NCI-H146 treated with DMSO at 0.1 percent for 48 hours (cell line): ENCODE measurements around the gene RHBDL3.
"Not testable (repeated sequence)": the region's sequence is repeated elsewhere in the genome, so short reads cannot be mapped to it uniquely, and the experiment has no call there.

Source experiments
- DNase-seq: peaks from one replicate; lab custom pipeline; 2025; ENCODE audit not compliant: unreplicated experiment; lab: John Stamatoyannopoulos, UW

Gene RHBDL3

DNA sequence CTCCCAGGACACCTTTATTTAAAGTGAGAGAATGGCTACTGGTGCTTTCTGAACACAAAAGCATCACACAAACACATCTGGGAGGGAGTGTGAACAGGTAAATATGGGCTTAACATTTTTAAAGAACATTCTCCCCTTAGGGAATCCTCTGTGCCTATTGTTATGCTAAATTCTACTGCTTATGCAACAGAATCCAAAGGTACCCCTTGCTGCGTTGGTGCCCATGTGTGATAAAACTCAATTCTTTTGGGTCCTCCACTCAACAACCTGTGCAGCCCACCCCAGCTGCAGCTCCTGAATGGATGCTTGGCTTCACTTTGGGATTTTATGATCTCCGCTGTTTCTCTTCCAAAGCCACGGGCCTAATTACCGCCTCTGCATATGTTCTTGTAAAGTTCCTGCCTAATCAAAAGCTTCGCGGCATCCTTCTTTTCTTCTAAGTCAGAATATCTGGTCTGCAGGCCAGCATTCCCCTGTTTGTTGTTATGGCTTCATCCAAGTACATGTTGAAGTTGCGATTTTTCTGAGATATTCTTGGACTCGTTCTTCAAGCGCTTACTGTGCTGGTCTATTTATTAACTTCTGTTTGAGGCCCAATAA lies 23.9 kb downstream of the RHBDL3 start:
- no peak for DNase-seq

DNA sequence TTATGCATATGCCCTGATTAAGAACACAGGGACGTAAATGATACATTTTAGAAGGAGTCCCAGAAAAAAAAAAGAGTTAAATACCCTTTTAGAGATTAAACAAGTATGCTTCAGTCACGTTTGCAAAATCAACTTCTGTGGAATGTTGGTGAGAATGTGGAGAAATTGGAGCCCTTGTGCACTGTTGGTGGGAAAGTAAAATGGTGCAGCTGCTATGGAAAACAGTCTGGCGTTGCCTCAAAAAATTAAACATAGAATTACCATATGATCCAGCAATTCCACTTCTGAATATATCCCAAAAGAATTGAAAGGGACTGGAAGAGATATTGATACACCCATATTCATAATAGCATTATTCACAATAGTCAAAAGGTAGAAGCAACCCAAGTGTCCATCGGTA lies 26.5 kb downstream of the RHBDL3 start:
- DNase-seq = no peak

DNA sequence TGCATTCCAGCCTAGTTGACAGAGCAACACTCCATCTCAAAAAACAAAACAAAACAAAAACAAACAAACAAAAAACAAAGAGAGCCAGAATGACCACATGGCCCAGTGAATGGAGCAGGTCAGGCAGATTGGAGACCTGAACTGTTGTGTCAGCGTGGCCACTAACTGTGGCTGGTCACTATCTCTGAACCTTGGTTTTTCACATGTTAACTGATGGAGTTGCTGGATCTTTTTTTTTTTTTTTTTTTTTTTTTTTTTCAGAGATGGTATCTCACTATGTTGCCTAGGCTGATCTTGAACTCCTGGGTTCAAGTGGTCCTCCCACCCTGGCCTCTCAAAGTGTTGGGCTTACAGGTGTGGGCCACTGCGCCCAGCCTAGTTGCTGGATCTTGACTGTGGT lies 31.8 kb downstream of the RHBDL3 start:
- no peak for DNase-seq

DNA sequence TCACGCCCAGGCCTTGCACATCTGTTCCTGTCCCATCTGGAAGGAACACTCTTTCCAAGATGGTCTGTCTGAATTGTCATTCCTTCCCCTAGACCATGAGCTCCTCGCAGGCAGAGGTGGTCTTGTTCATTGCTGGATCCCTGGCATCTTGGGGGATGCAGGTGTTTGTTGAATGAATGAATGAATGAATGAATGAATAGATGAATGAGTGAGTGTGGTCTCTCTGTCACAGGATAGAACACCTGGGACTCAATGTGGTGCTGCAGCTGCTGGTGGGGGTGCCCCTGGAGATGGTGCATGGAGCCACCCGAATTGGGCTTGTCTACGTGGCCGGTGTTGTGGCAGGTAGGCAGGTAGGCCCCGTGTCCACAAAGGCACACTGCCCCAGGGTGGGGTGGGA lies 32.2 kb downstream of the RHBDL3 start:
- no peak for DNase-seq

DNA sequence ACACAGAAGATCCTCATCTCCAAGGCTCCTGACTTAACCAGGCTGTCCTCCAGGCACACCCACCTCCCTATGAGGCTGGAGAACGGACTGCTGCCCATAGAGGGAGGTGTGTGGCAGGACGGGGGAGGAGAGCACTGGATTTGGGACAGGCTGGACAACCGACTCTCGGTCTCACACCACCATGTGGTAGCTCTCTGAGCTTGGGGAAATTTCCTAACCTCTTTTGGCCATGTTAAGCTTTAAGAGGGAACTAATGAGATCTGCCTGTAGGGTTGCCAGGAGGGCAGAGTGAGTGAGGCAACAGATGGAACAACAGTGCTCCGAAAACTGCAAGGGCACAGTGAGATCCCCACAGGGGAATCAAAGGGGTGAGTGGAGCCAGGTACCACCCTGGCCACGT lies 32.7 kb downstream of the RHBDL3 start:
- no peak for DNase-seq

DNA sequence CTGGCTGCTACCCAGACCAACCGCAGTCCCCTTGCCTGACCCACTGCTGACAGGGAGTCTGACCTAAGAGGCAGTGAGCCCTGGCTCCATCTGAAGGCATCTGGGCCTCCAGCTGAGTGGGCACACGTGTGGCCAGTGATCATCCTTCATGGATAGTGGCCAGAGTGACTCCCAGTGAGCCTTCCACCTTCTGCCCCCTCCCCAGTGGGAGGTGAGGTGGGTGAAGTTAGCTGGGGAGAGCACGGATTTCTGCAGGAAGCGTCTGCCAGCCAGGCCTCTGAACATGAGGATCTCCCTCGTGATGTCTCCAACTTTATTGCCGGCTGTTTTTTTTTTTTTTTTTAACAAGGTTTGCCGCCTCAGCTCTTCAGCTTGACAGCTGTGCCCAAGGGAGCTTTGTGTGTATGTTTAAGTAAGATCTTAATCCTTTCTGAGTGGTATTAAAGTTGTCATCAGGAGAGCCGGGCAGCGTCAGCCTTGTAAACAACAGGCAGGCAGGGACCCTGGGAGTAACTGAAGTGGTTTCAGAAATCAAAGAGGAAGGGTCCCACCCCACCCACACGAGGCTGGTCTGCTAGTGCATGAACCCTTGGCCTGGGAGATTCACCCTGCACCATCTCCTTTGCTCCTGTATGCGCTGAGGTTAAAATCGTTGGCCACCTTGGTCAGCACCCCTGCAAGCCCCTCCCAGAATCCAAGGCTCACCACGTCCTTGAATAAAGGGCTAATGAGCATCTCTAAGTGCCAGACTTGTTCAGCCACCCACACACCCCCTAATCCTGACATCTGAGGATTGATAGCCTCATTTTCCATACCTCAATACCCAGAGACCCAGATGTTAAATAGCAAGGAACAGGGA lies 33.3 kb downstream of the RHBDL3 start:
- DNase-seq = no peak

DNA sequence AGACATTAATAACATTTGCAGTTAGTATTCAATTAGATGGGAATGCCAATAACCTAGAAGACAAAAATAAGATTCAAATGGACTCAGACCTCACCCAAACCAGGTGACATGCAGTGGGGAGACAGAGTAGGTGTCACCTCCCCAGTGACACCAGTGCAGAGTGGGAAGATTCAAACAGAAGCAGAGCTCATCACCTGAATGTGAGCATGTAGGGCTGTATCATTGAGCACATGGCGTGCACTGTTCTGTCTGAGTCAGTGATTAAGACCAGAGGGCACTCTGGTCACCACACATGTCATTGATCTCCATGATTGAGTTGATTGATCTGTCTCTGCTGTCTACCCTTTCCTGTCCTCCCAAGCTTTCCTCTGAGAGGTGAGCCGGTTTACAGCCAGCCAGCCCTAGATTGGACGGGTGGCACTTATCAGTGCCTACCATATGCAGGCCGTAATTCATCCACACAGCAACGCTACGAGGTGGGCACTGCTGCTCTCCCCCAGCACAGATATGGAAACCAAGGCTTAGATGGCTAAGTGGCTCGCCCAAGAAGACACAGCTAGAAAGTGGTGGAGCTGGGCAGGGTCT lies 34.0 kb downstream of the RHBDL3 start:
- DNase-seq = no peak

DNA sequence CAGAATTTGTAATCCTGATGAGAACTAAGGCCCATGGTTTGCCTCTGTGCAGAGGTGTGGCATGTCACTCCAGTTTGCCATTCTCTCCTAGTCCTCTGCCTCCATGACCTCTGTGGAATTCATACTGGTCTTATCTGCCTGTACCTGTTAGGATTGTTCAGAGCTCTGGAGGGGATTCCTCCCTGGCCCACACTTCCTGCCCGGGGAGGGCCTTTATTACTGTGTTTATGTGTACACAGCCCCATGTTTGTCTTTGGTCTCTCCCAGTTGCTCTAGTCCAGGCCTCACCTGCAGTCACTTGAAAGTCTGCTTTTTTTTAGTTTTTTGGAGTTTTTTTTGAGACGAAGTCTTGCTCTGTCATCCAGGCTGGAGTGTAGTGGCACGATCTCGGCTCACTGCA lies 36.4 kb downstream of the RHBDL3 start:
- DNase-seq = peak; percentile 23

DNA sequence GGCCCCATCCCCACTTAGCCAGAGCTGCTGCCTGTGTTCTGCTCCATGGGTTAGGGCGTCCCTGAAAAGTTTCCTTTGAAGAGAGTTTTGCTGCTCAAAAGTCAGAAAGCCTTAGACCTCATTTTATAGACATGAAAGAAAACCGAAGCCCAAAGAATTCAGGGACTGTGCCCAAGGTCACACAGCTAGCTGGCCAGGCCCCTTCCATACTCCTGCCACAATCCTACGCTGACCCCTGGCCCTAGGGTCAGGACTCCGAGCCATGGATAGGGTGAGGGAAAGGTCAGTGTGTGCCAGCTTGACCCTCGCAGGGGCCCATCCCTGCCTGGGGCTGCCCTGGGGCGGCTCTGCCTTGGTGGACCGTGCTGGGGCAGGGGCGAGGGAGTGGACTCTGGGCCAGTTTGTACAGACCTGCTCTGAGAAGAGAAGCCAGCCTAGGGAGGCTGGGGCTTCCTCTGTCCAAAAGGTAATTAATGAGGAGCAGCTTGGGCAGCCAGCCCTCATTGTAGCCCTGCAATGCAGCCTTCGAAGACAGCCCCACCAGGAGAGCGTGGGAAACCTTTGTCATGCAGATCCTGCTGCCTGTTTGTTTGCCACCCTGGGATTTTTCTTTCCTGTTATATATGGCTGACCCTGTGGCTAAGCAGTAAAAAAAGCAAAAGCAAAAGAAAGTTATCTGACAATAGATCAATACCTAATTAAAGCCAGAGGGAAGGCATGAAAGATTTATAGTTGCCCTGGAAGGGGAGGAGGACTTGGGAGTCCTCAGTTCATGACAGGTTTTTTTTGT lies 37.4 kb downstream of the RHBDL3 start:
- peak; percentile 34 for DNase-seq

DNA sequence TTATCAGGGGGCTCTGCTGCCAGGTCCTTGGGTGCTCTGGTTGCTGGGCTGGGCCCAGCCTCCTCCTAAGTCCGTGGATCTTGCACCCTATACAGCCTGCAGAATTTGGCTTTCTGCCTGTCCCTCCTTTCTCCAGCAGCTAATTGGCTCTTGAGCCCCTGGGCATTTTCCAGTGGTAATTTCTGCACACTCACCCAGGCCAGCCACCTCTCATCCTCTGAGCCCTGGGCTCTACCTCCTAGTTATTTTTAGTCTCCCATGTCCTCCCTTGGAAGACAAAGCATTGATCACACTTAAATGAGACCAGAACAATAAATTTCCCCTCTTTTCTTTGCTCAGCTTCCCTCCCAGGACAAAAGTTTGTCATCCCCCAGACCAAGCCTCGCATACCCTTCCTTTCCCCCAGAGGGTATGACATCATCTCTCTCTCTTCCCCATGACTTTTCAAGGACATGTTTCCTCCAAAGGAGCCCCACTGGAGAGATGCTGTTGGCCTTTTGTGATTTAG lies 38.2 kb downstream of the RHBDL3 start:
- no peak for DNase-seq

DNA sequence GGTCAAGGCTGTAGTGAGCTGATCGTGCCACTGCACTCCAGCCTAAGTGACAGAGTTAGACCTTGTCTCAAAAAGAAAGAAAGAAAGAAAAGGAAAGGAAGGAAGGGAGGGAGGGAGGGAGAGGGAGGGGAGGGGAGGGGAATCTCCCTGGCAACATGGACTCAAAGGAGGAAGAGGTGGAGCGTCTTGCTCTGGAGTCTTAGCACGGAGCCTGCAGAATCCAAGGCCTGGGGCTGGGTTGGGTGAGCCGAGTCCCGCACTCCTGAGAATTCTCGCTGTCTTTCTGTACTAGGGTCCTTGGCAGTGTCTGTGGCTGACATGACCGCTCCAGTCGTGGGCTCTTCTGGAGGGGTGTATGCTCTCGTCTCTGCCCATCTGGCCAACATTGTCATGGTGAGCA lies 39.4 kb downstream of the RHBDL3 start:
- no peak for DNase-seq

DNA sequence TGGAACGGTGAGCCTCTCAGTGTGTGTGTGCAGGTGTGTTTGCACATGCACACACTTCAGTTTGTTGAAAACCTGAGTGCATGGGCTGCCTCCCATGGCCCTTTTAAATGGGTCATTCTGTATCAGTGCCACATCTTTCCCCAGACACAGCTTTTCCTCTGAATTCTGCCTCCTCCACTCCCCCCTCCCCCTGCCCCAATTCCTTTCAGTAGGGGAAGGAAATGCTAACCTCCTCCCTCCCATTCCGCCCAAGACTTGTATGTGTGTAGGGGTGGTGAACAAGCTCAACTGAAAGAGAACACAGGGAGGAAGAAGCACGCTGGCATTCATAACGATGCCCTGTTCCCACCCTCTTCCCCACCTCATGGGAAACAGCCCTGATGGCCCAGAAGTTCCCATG lies 42.0 kb downstream of the RHBDL3 start:
- no peak for DNase-seq

DNA sequence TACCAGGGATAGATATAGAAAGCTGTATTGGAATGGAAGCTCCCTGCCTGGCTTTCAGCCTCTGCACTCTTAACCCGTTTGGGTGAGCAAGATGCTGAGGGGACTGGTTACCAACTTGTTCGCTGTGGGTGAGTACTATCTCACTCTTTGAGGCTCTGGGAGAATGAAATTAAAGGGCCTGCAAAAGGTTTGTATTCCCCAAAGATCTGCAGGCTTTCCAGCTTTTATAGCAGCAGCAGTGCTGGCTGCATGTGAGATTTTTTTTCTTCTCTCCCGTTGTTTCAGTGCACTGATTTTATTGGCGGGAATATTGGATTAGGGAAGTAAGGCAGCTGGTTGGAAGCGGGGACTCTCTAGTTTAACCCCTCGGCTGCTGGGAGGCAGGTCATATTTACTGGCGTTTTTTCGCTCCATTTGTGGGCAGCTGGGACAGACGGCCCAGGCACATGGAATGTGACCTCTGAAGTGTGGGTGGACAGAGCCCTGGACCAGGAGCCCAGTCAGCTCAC lies 45.5 kb downstream of the RHBDL3 start:
- DNase-seq = no peak

DNA sequence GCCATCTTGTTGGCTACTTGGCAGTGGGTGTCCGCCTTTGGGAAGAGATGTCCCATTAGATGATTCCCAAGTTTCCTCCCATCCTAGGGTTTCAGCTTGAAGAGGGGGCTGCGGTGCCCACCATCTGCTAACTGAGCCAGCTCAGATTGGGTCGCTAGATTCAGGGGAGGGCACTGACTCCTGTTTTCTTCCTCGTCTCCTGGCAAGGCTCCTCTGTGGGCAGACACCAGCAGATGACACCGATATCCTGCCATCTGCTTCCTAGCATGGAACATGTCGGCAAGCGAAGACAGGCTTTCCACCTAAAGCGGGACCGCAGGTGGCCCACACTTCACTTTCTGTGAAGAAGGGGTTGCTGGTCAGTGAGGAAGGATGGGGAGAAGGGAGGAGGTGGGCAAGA lies 49.0 kb downstream of the RHBDL3 start:
- no peak for DNase-seq

DNA sequence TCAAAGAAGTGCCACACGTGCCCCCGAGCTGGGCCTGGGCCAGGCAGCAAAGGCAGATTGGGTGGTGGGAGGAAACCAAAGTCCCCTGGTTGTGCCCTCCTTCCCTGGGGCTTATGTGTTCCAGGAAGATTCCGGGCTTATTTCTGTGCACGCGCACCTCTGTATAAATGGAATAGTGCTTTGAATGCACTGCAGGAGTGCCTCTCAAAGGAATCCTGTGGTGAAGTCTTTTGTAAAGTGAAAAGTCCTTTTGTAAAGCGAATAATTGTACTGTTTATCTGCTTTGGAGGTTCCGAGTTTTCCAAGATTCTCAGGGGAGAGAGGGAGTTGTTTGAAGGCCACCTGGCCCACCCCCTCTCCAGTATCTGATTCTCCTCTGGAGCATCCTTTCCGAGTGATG lies 49.5 kb downstream of the RHBDL3 start:
- DNase-seq = peak; percentile 38

DNA sequence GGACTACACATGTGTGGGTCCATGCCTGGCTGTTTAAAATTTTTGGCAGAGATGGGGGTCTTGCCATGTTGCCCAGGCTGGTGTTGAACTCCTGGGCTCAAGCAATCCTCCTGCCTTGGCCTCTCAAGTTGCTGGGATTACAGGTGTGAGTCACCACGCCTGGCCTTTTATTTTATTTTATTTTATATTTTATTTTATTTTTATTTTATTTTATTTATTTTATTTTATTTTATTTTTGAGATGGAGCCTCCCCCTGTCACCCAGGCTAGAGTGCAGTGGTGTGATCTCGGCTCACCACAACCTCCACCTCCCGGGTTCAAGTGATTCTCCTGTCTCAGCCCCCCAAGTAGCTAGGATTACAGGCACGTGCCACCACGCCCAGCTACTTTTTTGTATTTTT lies 51.0 kb downstream of the RHBDL3 start:
- not testable (repeated sequence) for DNase-seq

DNA sequence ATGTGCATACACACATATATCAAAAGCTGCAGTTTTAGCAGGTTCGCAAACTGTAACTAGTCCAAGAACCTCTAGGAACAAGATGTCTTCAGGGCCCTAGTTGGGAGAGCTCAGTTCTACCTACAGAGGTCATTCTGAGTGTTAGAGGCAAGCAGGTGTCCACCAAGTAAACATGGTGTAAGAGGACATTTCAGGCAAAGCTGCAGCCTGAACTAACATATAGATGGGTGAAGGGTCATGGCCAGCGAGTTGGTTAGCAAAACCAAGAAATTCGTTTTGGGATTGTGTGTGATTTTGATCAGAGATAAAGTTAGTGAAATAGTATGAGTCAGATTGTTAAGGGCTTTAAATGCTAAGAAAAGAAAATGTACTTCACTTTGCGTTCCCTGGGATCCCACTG lies 51.7 kb downstream of the RHBDL3 start:
- no peak for DNase-seq

DNA sequence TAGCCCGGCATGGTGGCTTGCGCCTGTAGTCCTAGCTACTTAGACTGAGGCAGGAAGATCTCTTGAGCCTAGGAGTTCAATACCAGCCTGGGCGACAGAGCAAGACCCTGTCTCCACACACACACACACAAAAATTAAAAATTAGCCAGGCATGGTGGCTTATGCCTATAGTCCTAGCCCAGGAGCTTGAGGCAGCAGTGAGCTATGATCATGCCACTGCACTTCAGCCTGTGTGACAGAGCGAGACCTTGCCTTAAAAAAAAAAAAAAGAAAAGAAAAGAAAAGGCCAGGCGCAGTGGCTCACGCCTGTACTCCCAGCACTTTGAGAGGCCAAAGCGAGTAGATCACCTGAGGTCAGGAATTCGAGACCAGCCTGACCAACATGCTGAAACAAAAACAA lies 52.4 kb downstream of the RHBDL3 start:
- no peak for DNase-seq

DNA sequence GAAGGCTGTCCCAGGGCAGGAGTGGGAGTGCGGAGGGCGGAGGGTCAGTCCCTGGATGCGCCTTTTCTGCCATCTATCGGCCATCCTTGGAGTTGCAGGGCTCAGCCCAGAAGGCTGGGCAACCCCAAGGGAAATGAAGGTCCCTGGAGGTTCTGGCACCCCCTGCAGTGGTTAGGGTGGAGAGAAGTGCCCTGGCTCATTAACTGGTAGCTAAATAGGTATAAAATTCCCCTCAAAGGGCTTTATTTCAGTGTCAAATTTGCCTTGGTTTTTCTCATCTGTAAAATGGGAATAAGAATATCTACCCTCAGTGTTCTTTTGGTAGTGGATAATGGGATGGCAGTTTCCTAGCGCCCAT lies 53.9 kb downstream of the RHBDL3 start:
- peak; percentile 19 for DNase-seq

DNA sequence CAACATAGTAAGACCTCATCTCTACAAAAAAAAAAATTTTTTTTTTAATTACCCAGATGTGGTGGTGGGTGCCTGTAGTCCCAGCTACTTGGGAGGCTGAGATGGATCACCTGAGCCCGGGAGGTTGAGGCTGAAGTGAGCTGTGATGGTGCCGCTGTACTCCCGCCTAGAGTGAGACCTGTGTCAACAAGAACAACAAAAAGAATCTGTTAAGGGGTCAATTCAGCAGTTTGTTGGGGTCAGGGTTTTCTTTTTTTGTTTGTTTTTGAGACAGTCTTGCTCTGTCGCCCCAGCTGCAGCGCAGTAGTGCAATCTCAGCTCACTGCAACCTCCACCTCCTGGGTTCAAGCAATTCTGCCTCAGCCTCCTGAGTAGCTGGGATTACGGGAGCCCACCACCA lies 54.4 kb downstream of the RHBDL3 start:
- not testable (repeated sequence) for DNase-seq

DNA sequence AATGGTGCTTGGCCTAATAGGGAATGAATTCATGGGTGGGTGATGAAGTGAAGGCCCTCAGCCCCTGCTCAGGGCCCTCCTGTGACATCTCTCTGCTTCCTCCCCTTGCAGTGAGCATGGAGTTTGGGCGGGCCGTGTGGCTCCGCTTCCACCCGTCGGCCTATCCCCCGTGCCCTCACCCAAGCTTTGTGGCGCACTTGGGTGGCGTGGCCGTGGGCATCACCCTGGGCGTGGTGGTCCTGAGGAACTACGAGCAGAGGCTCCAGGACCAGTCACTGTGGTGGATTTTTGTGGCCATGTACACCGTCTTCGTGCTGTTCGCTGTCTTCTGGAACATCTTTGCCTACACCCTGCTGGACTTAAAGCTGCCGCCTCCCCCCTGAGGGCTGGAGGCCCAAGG lies 55.2 kb downstream of the RHBDL3 start:
- no peak for DNase-seq
